HG03575 (cell line): ENCODE data around the gene RNF135.
"Not testable (repeated sequence)": the region's sequence is repeated elsewhere in the genome, so short reads cannot be mapped to it uniquely, and the experiment has no call there.

Experiments
- ATAC-seq: cut with Tn5 transposase; IDR thresholded peaks from one replicate; pipeline ENCODE4 v1.9.1; 2021; ENCODE audit not compliant: unreplicated experiment, insufficient number of reproducible peaks, low FRiP score; ENCODE audit errors: extremely low read depth

RNF135 gene

DNA sequence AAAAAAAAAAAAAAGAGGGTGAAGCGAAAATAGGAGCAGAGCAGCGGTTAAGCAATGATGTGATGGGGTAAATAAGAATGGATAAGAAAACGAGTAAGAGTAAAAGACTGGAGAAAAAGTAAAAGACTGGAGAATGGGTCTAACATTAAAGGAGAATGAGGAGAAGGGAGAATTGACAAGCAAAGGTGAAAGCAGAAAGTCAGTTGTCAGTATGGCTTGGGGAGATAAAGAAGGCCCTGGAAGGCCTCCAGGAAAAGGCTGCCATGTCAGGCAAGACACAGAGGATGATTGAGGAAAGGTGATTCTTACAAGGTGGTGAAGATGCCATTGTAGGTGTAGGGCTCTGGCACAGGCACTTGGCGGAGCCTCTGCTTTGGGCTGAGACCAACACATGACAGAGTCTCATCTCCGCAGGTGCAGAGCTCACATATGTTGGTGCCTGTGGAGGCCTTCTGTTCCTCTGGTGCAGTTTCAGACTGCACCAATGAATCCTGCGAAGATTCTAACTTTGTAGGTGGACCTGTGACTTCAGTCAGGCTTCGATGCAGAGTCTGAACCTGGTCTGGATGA is 76.1 kb downstream of the RNF135 start:
- ATAC-seq: not testable (repeated sequence)

- no peak for ATAC-seq
These were observed 77.3 kb downstream of the RNF135 start for GRCh38 chr17:31048142-31048541.

GRCh38 chr17:31048780-31049179 is 77.9 kb downstream of the RNF135 start:
- ATAC-seq: no peak
